GM04503 (cell line): Measurements from ENCODE around the gene NCAPD2.
"Not testable (repeated sequence)": the region's sequence is repeated elsewhere in the genome, so short reads cannot be mapped to it uniquely, and the experiment has no call there.

ENCODE experiments used
- DNase-seq: peaks from one replicate; pipeline ENCODE4 v3.0.0-alpha.2; 2012; ENCODE audit warnings: low read depth

NCAPD2 gene

GRCh38 chr12:6497291-6497690 lies 3.4 kb downstream of the NCAPD2 start:
- DNase-seq: not testable (repeated sequence)

- no peak for DNase-seq
These were observed 6.6 kb downstream of the NCAPD2 start for GRCh38 chr12:6500466-6500865.

- DNase-seq: no peak
These were observed 13.4 kb downstream of the NCAPD2 start for GRCh38 chr12:6507102-6507998.

- DNase-seq: no peak
These were observed 14.2 kb downstream of the NCAPD2 start for GRCh38 chr12:6508087-6508486.

- DNase-seq: no peak
These were observed 26.3 kb downstream of the NCAPD2 start for GRCh38 chr12:6520186-6520585.

- no peak for DNase-seq
These were observed 28.3 kb downstream of the NCAPD2 start for GRCh38 chr12:6522193-6522592.

GRCh38 chr12:6523708-6524107 lies 29.8 kb downstream of the NCAPD2 start:
- no peak for DNase-seq

GRCh38 chr12:6524648-6525047 lies 30.7 kb downstream of the NCAPD2 start:
- DNase-seq: no peak

- DNase-seq: no peak
These were observed 32.3 kb downstream of the NCAPD2 start for GRCh38 chr12:6526201-6526600.

- DNase-seq: no peak
These were observed 33.0 kb downstream of the NCAPD2 start for GRCh38 chr12:6526766-6527525.

GRCh38 chr12:6527711-6528110 lies 33.8 kb downstream of the NCAPD2 start:
- no peak for DNase-seq

- DNase-seq: no peak
These were observed 34.8 kb downstream of the NCAPD2 start for GRCh38 chr12:6528539-6529235.

GRCh38 chr12:6529291-6529737 lies 35.4 kb downstream of the NCAPD2 start:
- no peak for DNase-seq

- no peak for DNase-seq
These were observed 36.8 kb downstream of the NCAPD2 start for GRCh38 chr12:6530576-6531260.

GRCh38 chr12:6532051-6532926 lies 38.4 kb downstream of the NCAPD2 start:
- peak; percentile 94 for DNase-seq

- no peak for DNase-seq
These were observed 39.2 kb downstream of the NCAPD2 start for GRCh38 chr12:6532927-6533652.

- no peak for DNase-seq
These were observed 39.7 kb downstream of the NCAPD2 start for GRCh38 chr12:6533653-6533922.

GRCh38 chr12:6533923-6534694 lies 40.2 kb downstream of the NCAPD2 start, which contains the start of gene GAPDH:
GAPDH (plus strand) TSS chr12:6534517; CDS start chr12:6534833, 316 bp downstream.
- peak; percentile 84 for DNase-seq

GRCh38 chr12:6534695-6534944 lies 40.7 kb downstream of the NCAPD2 start:
- DNase-seq: no peak
